OCI-LY7 (cell line): ENCODE measurements around the gene SPTBN4. TPM values are rescaled to one million over a fixed set of nuclear protein-coding genes. Genes with fewer than 3 reads are reported as not detected.

Experiments used
- BruUV-seq: library from RNA; stranded (reverse); fragments of 400-500 nt; replicated peaks from 2 replicates; lab custom pipeline; 2021; lab: Mats Ljungman, UMichigan
- CTCF ChIA-PET: fragments of 300-600 bp; sonication (Branson Sonifier 250); formaldehyde crosslinking; loops from one replicate; lab custom pipeline; 2022; ENCODE audit warnings: antibody characterized with exemption; ENCODE audit not compliant: unreplicated experiment; lab: Charles Lee
- POLR2A ChIA-PET: fragments of 300-600 bp; sonication (Branson Sonifier 250); formaldehyde crosslinking; loops from one replicate; lab custom pipeline; 2022; ENCODE audit warnings: antibody characterized with exemption; lab: Charles Lee
- DNase-seq: peaks from one replicate; pipeline ENCODE4 v3.0.0-alpha.2; 2015; ENCODE audit warnings: low spot score
- H2AFZ ChIP-seq: fragments of 200-600 bp; sonication (generic), shearing (Covaris generic); 2 replicates; pipeline ENCODE4 v1.6.1; 2014; ENCODE audit warnings: mild to moderate bottlenecking, antibody characterized with exemption, low read length, moderate library complexity
- H3K27ac ChIP-seq: fragments of 200-600 bp; sonication (generic); 2 replicates; pipeline ENCODE4 v1.5.1; 2014; ENCODE audit warnings: mixed run types, low read depth, mild to moderate bottlenecking, moderate library complexity, low read length, inconsistent platforms; ENCODE audit not compliant: poor library complexity, severe bottlenecking
- H3K36me3 ChIP-seq: fragments of 200-600 bp; sonication (generic); 2 replicates; pipeline ENCODE4 v1.6.1; 2014; ENCODE audit warnings: mild to moderate bottlenecking, antibody characterized with exemption, low read length, moderate library complexity, mixed read lengths; ENCODE audit not compliant: insufficient read depth
- H3K4me1 ChIP-seq: fragments of 200-600 bp; sonication (generic); 2 replicates; pipeline ENCODE4 v1.5.1; 2014; ENCODE audit warnings: mild to moderate bottlenecking, low read length; ENCODE audit not compliant: insufficient read depth, poor library complexity, severe bottlenecking
- H3K4me2 ChIP-seq: fragments of 200-600 bp; sonication (generic); 2 replicates; pipeline ENCODE4 v1.6.1; 2014; ENCODE audit warnings: mild to moderate bottlenecking, low read length
- H3K4me3 ChIP-seq: fragments of 200-600 bp; sonication (generic); 2 replicates; pipeline ENCODE4 v1.5.1; 2014; ENCODE audit warnings: mild to moderate bottlenecking, low read depth, low read length; ENCODE audit not compliant: poor library complexity, severe bottlenecking
- H3K79me2 ChIP-seq: fragments of 200-600 bp; sonication (generic); 2 replicates; pipeline ENCODE4 v1.6.1; 2016; ENCODE audit warnings: low read depth, mild to moderate bottlenecking, low read length, moderate library complexity, mixed read lengths; ENCODE audit not compliant: insufficient read depth
- H3K9me2 ChIP-seq: fragments of 200-600 bp; sonication (generic); 2 replicates; pipeline ENCODE4 v1.6.1; 2016; ENCODE audit warnings: mild to moderate bottlenecking, low read length, mixed read lengths; ENCODE audit not compliant: insufficient read depth
- H3K9me3 ChIP-seq: fragments of 200-600 bp; sonication (generic); 2 replicates; pipeline ENCODE4 v1.6.1; 2014; ENCODE audit warnings: mild to moderate bottlenecking, mixed run types, low read length, mixed read lengths
- H4K20me1 ChIP-seq: fragments of 200-600 bp; sonication (generic); 2 replicates; pipeline ENCODE4 v1.6.1; 2014; ENCODE audit warnings: mild to moderate bottlenecking, antibody characterized with exemption, low read length, moderate library complexity, mixed read lengths; ENCODE audit not compliant: insufficient read depth
- CTCF ChIP-seq: fragments of 200-600 bp; sonication (generic); conservative IDR thresholded peaks from 2 replicates; pipeline ENCODE4 v1.5.1; 2014; ENCODE audit warnings: mild to moderate bottlenecking, antibody characterized with exemption, low read length, moderate library complexity, mixed read lengths
- EZH2phosphoT487 ChIP-seq: fragments of 200-600 bp; sonication (generic); IDR thresholded peaks from 2 replicates; pipeline ENCODE4 v1.6.1; 2018; ENCODE audit warnings: low read depth, borderline replicate concordance, mild to moderate bottlenecking, mixed run types, antibody characterized with exemption, low read length, moderate library complexity, mixed read lengths
- intact Hi-C: fragments of 100-400 bp; cut with micrococcal nuclease; formaldehyde crosslinking; loops from one replicate; pipeline ENCODE4 v1.10.0; 2022; ENCODE audit not compliant: unreplicated experiment
- total RNA-seq, 2 experiments: library from RNA; depleted of rRNA in 1 of 2; stranded (reverse); fragments of >200 nt in 1 of 2; shearing (Covaris generic) in 1 of 2; gene quantifications; 2 replicates each; pipeline ENCODE4 v1.2.3, GENCODE V29; 2014 to 2022

SPTBN4 gene
- total RNA-seq, 2 experiments from 2014 or later, result 4.1 to 6.3 TPM

- intact Hi-C loops, result no loop called here
- H3K27ac ChIP-seq, result no peak overlapping the region
- ChIA-PET POLR2A (interaction anchor here (0.6 kb wide), 1 partner anchor 14 kb away, joined by 3 read pairs; no protein-coding TSS in a partner anchor), CTCF (no interaction called here)
- H3K79me2 ChIP-seq, result no peaks in the 10 kb centered on the region
- no peak overlapping the region for H3K4me3 ChIP-seq
- no peaks in the 10 kb centered on the region for H3K9me2 ChIP-seq
- no peaks in the 10 kb centered on the region for H3K36me3 ChIP-seq
- TF ChIP-seq EZH2phosphoT487, result no peak
- TF ChIP-seq CTCF, result no peak
- no peak for DNase-seq
- BruUV-seq, result no TSS peak
- no peaks in the 10 kb centered on the region for H4K20me1 ChIP-seq
- no peak overlapping the region for H2AFZ ChIP-seq
- no peaks in the 10 kb centered on the region for H3K4me1 ChIP-seq
- H3K9me3 ChIP-seq, result peaks cover 5% of the 10 kb centered on the region; the same call in 1 of the 2 replicates
- no peak overlapping the region for H3K4me2 ChIP-seq
Measured at GRCh38 chr19:40550951-40551350, 84.2 kb downstream of the SPTBN4 start.

- ChIA-PET POLR2A (no interaction called here), CTCF (no interaction called here)
- H3K27ac ChIP-seq, result no peak overlapping the region
- no peaks in the 10 kb centered on the region for H3K9me3 ChIP-seq
- intact Hi-C loops, result no loop called here
- H3K4me2 ChIP-seq, result no peak overlapping the region
- H3K36me3 ChIP-seq, result no peaks in the 10 kb centered on the region
- TF ChIP-seq EZH2phosphoT487 (no peak), CTCF (no peak)
- no peaks in the 10 kb centered on the region for H3K9me2 ChIP-seq
- H2AFZ ChIP-seq, result no peak overlapping the region
- H3K79me2 ChIP-seq, result no peaks in the 10 kb centered on the region
- no peaks in the 10 kb centered on the region for H4K20me1 ChIP-seq
- no peak overlapping the region for H3K4me3 ChIP-seq
- BruUV-seq, result no TSS peak
- DNase-seq, result no peak
- H3K4me1 ChIP-seq, result no peaks in the 10 kb centered on the region
Measured at GRCh38 chr19:40552848-40553247, 86.0 kb downstream of the SPTBN4 start.

GRCh38 chr19:40553885-40554857 lies 87.4 kb downstream of the SPTBN4 start:
- no peaks in the 10 kb centered on the region for H4K20me1 ChIP-seq
- no peak overlapping the region for H3K4me3 ChIP-seq
- ChIA-PET POLR2A (no interaction called here), CTCF (no interaction called here)
- H3K36me3 ChIP-seq, result no peaks in the 10 kb centered on the region
- H2AFZ ChIP-seq, result no peak overlapping the region
- BruUV-seq, result no TSS peak
- TF ChIP-seq EZH2phosphoT487, result no peak
- TF ChIP-seq CTCF, result no peak
- H3K27ac ChIP-seq, result no peak overlapping the region
- DNase-seq, result no peak
- no peaks in the 10 kb centered on the region for H3K9me2 ChIP-seq
- H3K9me3 ChIP-seq, result no peaks in the 10 kb centered on the region
- H3K4me1 ChIP-seq, result no peaks in the 10 kb centered on the region
- H3K79me2 ChIP-seq, result no peaks in the 10 kb centered on the region
- intact Hi-C loops, result no loop called here
- H3K4me2 ChIP-seq, result no peak overlapping the region
